SK-N-SH (cell line): ENCODE measurements around the gene PVRIG. TPM values are rescaled to one million over a fixed set of nuclear protein-coding genes. Genes with fewer than 3 reads are reported as not detected.

Source experiments
- CTCF ChIA-PET: fragments of 300-600, 350-600 bp; formaldehyde crosslinking; extraction: SDS; loops from one replicate; lab custom pipeline; 2021; lab: Yijun Ruan, JAX
- POLR2A ChIA-PET: fragments of 350-600 bp; sonication (Branson Sonifier 250); formaldehyde crosslinking; extraction: SDS; loops from one replicate; lab custom pipeline; 2020; ENCODE audit warnings: antibody characterized with exemption, inconsistent platforms; lab: Yijun Ruan, JAX
- DNase-seq: peaks from one replicate; pipeline ENCODE4 v3.0.0; 2012
- H2AFZ ChIP-seq: fragments of 200-600 bp; sonication (generic); 2 replicates; pipeline ENCODE4 v1.8.1; 2016; ENCODE audit warnings: antibody characterized with exemption, mild to moderate bottlenecking, low read depth
- H3F3A ChIP-seq: fragments of 200-600 bp; sonication (generic); replicated peaks from 2 replicates; pipeline ENCODE3; 2016; ENCODE audit warnings: antibody characterized with exemption, mild to moderate bottlenecking; ENCODE audit not compliant: insufficient read depth
- H3K27ac ChIP-seq, 2 experiments: fragments of 200-500 bp in 1 of 2; fragments of 200-600 bp in 1 of 2; sonication (Bioruptor generic) in 1 of 2; sonication (generic), shearing (Covaris generic) in 1 of 2; 2 replicates each; pipeline versions ENCODE4 v1.5.1 to v1.6.1; 2014 to 2016; ENCODE audit warnings: low read depth in 2 of 2, inconsistent platforms in 1 of 2, low read length in 1 of 2, mild to moderate bottlenecking in 1 of 2, mixed read lengths in 1 of 2
- H3K27me3 ChIP-seq: fragments of 200-600 bp; sonication (generic), shearing (Covaris generic); 2 replicates; pipeline ENCODE4 v1.6.1; 2016; ENCODE audit warnings: mixed run types; ENCODE audit not compliant: insufficient read depth
- H3K36me3 ChIP-seq, 2 experiments: fragments of 200-500 bp in 1 of 2; fragments of 200-600 bp in 1 of 2; sonication (Bioruptor generic) in 1 of 2; sonication (generic) in 1 of 2; replicated peaks in 1 of 2; 2 replicates each; pipeline versions ENCODE3 to v1.5.1; 2014 to 2016; ENCODE audit warnings: low read length in 1 of 2, mild to moderate bottlenecking in 1 of 2; ENCODE audit not compliant: insufficient read depth in 2 of 2, control insufficient read depth in 1 of 2
- H3K4me1 ChIP-seq, 2 experiments: fragments of 200-500 bp in 1 of 2; fragments of 200-600 bp in 1 of 2; sonication (Bioruptor generic) in 1 of 2; sonication (generic), shearing (Covaris generic) in 1 of 2; 2 replicates each; pipeline versions ENCODE4 v1.5.1 to v1.6.1; 2014 to 2016; ENCODE audit warnings: low read depth in 1 of 2, low read length in 1 of 2, mixed run types in 1 of 2; ENCODE audit not compliant: insufficient read depth in 2 of 2, control insufficient read depth in 1 of 2
- H3K4me2 ChIP-seq: fragments of 200-600 bp; sonication (generic), shearing (Covaris generic); 2 replicates; pipeline ENCODE4 v1.6.1; 2017; ENCODE audit warnings: mixed run types
- H3K4me3 ChIP-seq, 2 experiments: fragments of 200-500 bp in 1 of 2; fragments of 200-600 bp in 1 of 2; sonication (Bioruptor generic) in 1 of 2; sonication (generic), shearing (Covaris generic) in 1 of 2; 2 replicates each; pipeline versions ENCODE4 v1.5.1 to v1.8.1; 2014 to 2016; ENCODE audit warnings: low read depth in 2 of 2, inconsistent platforms in 1 of 2, low read length in 1 of 2, mild to moderate bottlenecking in 1 of 2, mixed read lengths in 1 of 2, moderate library complexity in 1 of 2
- H3K79me2 ChIP-seq: fragments of 200-600 bp; sonication (generic); 2 replicates; pipeline ENCODE4 v1.8.1; 2017; ENCODE audit warnings: mild to moderate bottlenecking; ENCODE audit not compliant: insufficient read depth
- H3K9ac ChIP-seq: fragments of 200-600 bp; sonication (generic); 2 replicates; pipeline ENCODE4 v1.6.1; 2017; ENCODE audit warnings: mixed run types
- H3K9me2 ChIP-seq: fragments of 200-600 bp; sonication (generic); 2 replicates; pipeline ENCODE4 v1.6.1; 2017; ENCODE audit warnings: mixed run types
- H3K9me3 ChIP-seq: fragments of 200-600 bp; sonication (generic); 2 replicates; pipeline ENCODE4 v1.6.1; 2017; ENCODE audit warnings: mixed run types, mild to moderate bottlenecking, moderate library complexity
- H4K20me1 ChIP-seq: fragments of 200-600 bp; sonication (generic); 2 replicates; pipeline ENCODE4 v1.6.1; 2017; ENCODE audit warnings: mild to moderate bottlenecking, mixed run types; ENCODE audit not compliant: insufficient read depth
- ELF1 ChIP-seq: IDR thresholded peaks from 2 replicates; pipeline ENCODE4 v1.4.0; 2012
- EZH2phosphoT487 ChIP-seq: fragments of 200-600 bp; sonication (generic); IDR thresholded peaks from 2 replicates; pipeline ENCODE4 v1.6.1; 2017; ENCODE audit warnings: low read depth, mixed run types, mild to moderate bottlenecking, antibody characterized with exemption, moderate library complexity, borderline replicate concordance
- FOSL2 ChIP-seq: IDR thresholded peaks from 2 replicates; pipeline ENCODE4 v1.4.0; 2012; ENCODE audit warnings: low read depth, mild to moderate bottlenecking, moderate library complexity, borderline replicate concordance
- FOXJ3 ChIP-seq: sonication (generic); formaldehyde crosslinking; IDR thresholded peaks from 2 replicates; pipeline ENCODE4 v1.5.1; 2020; ENCODE audit warnings: mild to moderate bottlenecking, missing genetic modification reagents
- GATA2 ChIP-seq: sonication (generic); formaldehyde crosslinking; IDR thresholded peaks from 2 replicates; pipeline ENCODE4 v1.5.0; 2020; ENCODE audit warnings: mild to moderate bottlenecking, missing genetic modification reagents
- IRF3 ChIP-seq: fragments of 150-350 bp; IDR thresholded peaks from 2 replicates; pipeline ENCODE4 v1.6.1; 2016; ENCODE audit warnings: mild to moderate bottlenecking, low read depth, low read length
- JUND ChIP-seq: IDR thresholded peaks from 2 replicates; pipeline ENCODE4 v1.4.0; 2012
- MAX ChIP-seq: IDR thresholded peaks from 2 replicates; pipeline ENCODE4 v1.4.0; 2012; ENCODE audit warnings: low read depth
- MEF2A ChIP-seq: IDR thresholded peaks from 2 replicates; pipeline ENCODE4 v1.4.0; 2012; ENCODE audit warnings: low read depth, borderline replicate concordance
- MXI1 ChIP-seq: IDR thresholded peaks from 2 replicates; pipeline ENCODE4 v1.6.1; 2012; ENCODE audit warnings: mild to moderate bottlenecking, low read depth, low read length, improper control_type of control experiment
- NFIC ChIP-seq: IDR thresholded peaks from 2 replicates; pipeline ENCODE4 v1.4.0; 2012; ENCODE audit warnings: borderline replicate concordance
- POLR2AphosphoS5 ChIP-seq: IDR thresholded peaks from 2 replicates; pipeline ENCODE4 v1.6.1; 2012; ENCODE audit warnings: low read depth, low read length
- RXRA ChIP-seq: IDR thresholded peaks from 2 replicates; pipeline ENCODE4 v1.4.0; 2012; ENCODE audit warnings: low read depth, mild to moderate bottlenecking, borderline replicate concordance
- TAF1 ChIP-seq: IDR thresholded peaks from 2 replicates; pipeline ENCODE4 v1.6.1; 2012; ENCODE audit warnings: low read depth, mild to moderate bottlenecking, low read length, moderate library complexity, borderline replicate concordance
- TCF12 ChIP-seq: IDR thresholded peaks from 2 replicates; pipeline ENCODE4 v1.4.0; 2012
- TEAD4 ChIP-seq: IDR thresholded peaks from 2 replicates; pipeline ENCODE4 v1.4.0; 2012; ENCODE audit warnings: mild to moderate bottlenecking, borderline replicate concordance; ENCODE audit not compliant: insufficient read depth
- ZBTB33 ChIP-seq: IDR thresholded peaks from 2 replicates; pipeline ENCODE4 v1.4.0; 2012; ENCODE audit warnings: low read depth, borderline replicate concordance
- WGBS: methylation state at CpG from one replicate; pipeline ENCODE4 v1.1.6; 2017; ENCODE audit warnings: low lambda C conversion rate; 5-methylcytosine and 5-hydroxymethylcytosine counted together
- polyA plus RNA-seq, 3 experiments: library from polyadenylated mRNA; depleted of rRNA; stranded (reverse); fragments of >200 nt; gene quantifications; 2 replicates each; pipeline ENCODE4 v1.2.3, GENCODE V29; 2012
- TF ChIP-seq, protein P1 (sequence below): IDR thresholded peaks from 2 replicates; pipeline ENCODE4; 2012
- TF ChIP-seq, protein P2 (sequence below): fragments of 150-350 bp; IDR thresholded peaks from 2 replicates; pipeline ENCODE4 v1.6.1; 2017; ENCODE audit warnings: antibody characterized with exemption, low read length, low read depth, borderline replicate concordance

Gene PVRIG
- polyA plus RNA-seq, 1 of the 3 experiments (the other 2 are of a cell fraction): not detected

DNA sequence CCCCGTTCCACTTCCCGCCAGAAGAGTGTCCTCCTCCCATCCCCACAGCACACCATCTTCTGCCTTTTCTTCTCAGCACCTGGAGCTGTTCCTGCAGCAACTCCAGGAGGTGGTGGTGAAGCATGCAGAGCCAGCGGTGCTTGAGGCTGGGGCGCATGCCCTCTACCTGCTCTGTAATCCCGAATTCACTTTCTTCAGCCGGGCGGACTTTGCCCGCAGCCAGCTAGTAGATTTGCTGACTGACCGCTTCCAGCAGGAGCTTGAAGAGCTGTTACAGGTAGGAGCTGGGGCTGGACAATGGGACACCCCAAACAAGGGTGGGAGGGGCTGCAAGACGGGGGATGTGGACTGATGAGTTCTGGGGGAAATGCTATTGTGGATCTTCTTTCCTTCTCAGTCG, 19.1 kb upstream of the PVRIG start:
- Histone ChIP-seq H2AFZ (no peak overlapping the region), H4K20me1 (no peaks in the 10 kb centered on the region), H3K9me3 (no peaks in the 10 kb centered on the region), H3K9me2 (no peaks in the 10 kb centered on the region), H3K9ac (no peak overlapping the region), H3K27me3 (no peaks in the 10 kb centered on the region; the same call in 1 of the 2 replicates), H3K27ac (no peak overlapping the region), H3F3A (no peaks in the 10 kb centered on the region), H3K79me2 (no peaks in the 10 kb centered on the region), H3K36me3 (no peaks in the 10 kb centered on the region), H3K4me1 (no peaks in the 10 kb centered on the region), H3K4me2 (no peak overlapping the region), H3K4me3 (no peak overlapping the region)
- DNase-seq: no peak
- no peak for TF ChIP-seq POLR2AphosphoS5
- no peak for TF ChIP-seq FOXJ3 (CRISPR knock-in tag)
- no peak for TF ChIP-seq MXI1
- TF ChIP-seq MEF2A: no peak
- TF ChIP-seq RXRA: no peak
- no peak for TF ChIP-seq FOSL2
- TF ChIP-seq MAX: no peak
- TF ChIP-seq, protein P1, sequence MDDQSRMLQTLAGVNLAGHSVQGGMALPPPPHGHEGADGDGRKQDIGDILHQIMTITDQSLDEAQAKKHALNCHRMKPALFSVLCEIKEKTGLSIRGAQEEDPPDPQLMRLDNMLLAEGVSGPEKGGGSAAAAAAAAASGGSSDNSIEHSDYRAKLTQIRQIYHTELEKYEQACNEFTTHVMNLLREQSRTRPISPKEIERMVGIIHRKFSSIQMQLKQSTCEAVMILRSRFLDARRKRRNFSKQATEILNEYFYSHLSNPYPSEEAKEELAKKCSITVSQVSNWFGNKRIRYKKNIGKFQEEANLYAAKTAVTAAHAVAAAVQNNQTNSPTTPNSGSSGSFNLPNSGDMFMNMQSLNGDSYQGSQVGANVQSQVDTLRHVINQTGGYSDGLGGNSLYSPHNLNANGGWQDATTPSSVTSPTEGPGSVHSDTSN: no peak
- no peak for TF ChIP-seq TAF1
- no peak for TF ChIP-seq JUND
- TF ChIP-seq ELF1: no peak
- no peak for TF ChIP-seq TEAD4
- TF ChIP-seq NFIC: no peak
- no peak for TF ChIP-seq GATA2 (CRISPR knock-in tag)
- no peak for TF ChIP-seq IRF3
- no peak for TF ChIP-seq ZBTB33
- TF ChIP-seq, protein P2, sequence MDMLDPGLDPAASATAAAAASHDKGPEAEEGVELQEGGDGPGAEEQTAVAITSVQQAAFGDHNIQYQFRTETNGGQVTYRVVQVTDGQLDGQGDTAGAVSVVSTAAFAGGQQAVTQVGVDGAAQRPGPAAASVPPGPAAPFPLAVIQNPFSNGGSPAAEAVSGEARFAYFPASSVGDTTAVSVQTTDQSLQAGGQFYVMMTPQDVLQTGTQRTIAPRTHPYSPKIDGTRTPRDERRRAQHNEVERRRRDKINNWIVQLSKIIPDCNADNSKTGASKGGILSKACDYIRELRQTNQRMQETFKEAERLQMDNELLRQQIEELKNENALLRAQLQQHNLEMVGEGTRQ: no peak
- no peak for TF ChIP-seq EZH2phosphoT487
- TF ChIP-seq TCF12: no peak
- POLR2A ChIA-PET: interaction anchor here (1.1 kb wide), 1 partner anchor 10 kb away, joined by 3 read pairs; no protein-coding TSS in a partner anchor
- WGBS: 83% methylated on average over 11 of the region's 11 CpGs
- CTCF ChIA-PET: interaction anchor here (1.2 to 5.7 kb wide), 3 partner anchors 12 to 72 kb away, joined by 3 to 23 read pairs (median 5); no protein-coding TSS in a partner anchor
